Stimulated activated CD4-positive, alpha-beta T cell treated with anti-CD3 and anti-CD28 coated beads, Interleukin-12 subunit alpha, Interleukin-12 subunit beta, amount 100 ng/mL, for 4 hours (primary cell): ENCODE measurements around the gene ZBTB5.
"Not testable (repeated sequence)": the region's sequence is repeated elsewhere in the genome, so short reads cannot be mapped to it uniquely, and the experiment has no call there.

ENCODE experiments used
- DNase-seq: peaks from one replicate; pipeline ENCODE4 v3.0.0-alpha.2; 2020

Gene ZBTB5

DNA sequence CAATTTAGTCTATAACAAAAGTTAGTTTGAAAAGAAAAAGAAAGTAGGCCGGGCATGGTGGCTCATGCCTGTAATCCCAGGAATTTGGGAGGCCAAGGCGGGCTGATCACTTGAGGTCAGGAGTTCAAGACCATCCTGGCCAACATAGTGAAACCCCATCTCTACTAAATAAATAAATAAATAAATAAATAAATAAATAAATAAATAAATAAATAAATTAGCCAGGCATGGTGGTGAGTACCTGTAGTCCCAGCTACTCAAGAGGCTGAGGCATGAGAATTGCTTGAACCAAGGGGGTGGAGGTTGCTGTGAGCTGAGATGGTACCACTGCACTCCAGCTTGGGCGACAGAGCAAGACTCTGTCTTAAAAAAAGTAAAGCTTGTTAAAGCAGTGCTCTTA, 67.3 kb downstream of the ZBTB5 start:
- not testable (repeated sequence) for DNase-seq

DNA sequence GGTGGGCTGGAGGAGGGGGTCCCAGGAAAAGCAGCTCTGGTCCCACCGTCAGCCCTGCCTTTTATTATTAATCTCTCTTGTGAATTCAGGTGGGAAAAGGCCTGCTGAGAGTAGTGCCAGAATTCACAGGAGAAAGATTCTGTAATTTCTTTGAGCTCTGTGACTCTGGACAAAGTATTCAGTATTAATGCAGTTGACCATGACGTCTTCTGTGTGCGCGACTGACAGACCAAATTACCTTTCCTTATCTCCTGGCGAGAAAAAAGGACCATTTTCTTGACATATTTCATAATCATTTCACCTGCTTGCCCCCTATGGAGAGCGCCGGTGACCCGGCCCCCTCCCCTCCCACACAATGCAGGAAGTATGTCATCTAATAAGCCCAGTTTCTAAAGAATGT, 69.6 kb downstream of the ZBTB5 start:
- no peak for DNase-seq

DNA sequence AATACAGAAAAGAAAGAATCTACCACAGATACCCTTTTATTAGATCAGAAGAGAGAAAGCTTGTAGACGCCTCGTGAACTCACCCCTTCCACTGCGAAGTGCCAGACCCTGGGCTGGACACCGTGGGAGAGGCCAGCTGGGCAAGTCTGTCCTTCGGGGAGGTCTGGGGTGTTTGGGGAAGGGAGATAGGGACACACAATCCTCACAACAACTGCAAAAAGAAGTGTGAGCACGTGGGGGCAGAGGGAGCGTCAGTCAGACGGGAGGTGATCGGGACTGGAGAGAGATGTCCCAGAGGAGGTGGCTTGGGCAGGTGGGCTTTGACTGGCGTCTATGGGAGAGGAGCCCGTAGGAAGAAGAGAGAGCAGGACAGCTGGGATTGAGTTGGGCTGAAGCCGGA, 70.0 kb downstream of the ZBTB5 start:
- no peak for DNase-seq

DNA sequence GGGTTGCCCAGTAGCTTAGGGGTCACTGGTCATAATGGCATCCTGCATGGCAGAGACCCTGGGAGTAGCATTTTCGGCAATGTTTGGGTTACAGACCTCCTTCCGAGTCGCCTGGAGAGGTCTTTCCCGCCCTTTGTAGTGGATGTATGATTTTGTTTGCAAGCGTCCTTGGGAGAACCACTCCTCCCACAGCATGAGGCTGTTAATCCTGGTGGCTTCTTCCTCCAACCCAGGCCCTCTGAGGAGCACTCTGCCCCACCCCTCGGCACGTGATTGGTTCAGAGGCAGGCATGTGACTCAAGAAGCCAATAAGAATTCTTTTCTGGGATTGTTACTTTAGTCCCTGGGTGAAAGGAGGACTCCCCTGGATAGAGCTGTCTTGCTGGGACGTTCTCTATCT, 73.0 kb downstream of the ZBTB5 start:
- DNase-seq: no peak

DNA sequence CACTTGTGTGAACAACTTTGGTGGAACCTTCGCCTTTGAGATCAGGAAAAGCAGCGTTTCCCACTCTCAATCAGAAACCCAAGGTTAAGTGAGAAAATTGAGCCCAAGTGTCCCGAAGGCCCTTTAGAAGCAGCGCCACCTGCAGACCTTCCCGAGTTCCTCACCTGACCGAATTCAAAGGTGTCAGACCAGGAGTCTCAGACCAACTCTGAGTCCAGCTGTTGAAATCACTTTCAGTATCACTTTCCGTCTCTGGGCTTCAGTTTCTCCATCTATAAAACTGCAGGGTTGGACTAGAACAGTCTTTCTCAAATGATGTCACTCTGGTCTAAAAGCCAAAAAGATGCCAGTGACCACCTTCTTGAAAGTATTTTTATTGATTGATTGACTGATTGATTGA, 74.5 kb downstream of the ZBTB5 start:
- no peak for DNase-seq
